Naive thymus-derived CD4-positive, alpha-beta T cell (primary cell): Measurements from ENCODE around the gene ZBTB37. TPM values are rescaled to one million over a fixed set of nuclear protein-coding genes. Genes with fewer than 3 reads are reported as not detected.

Experiments used
- ATAC-seq: fragments of 150-1000 bp; cut with Tn5 transposase; 2 replicates; pipeline ENCODE4 v1.10.0; 2021; ENCODE audit warnings: mild to moderate bottlenecking, moderate library complexity
- CTCF ChIA-PET: fragments of 350-600 bp; sonication (Branson Sonifier 250); formaldehyde crosslinking; loops from one replicate; lab custom pipeline; 2021; ENCODE audit warnings: antibody characterized with exemption; lab: Charles Lee
- POLR2A ChIA-PET: fragments of 350-600 bp; sonication (Branson Sonifier 250); formaldehyde crosslinking; loops from one replicate; lab custom pipeline; 2021; ENCODE audit warnings: antibody characterized with exemption, inconsistent platforms; lab: Charles Lee
- DNase-seq, 9 donors: peaks; one replicate each; pipeline versions ENCODE4 v3.0.0 to v3.0.0-alpha.2; 2020 to 2022; ENCODE audit warnings: mixed read lengths in 1 of 9
- H3K27ac ChIP-seq: one replicate; pipeline ENCODE4 v1.7.0; 2013; ENCODE audit warnings: mild to moderate bottlenecking, low read depth, low read length, moderate library complexity
- H3K27me3 ChIP-seq, 2 donors: one replicate each; pipeline ENCODE4 v1.7.0; 2013; ENCODE audit warnings: low read length in 2 of 2, mild to moderate bottlenecking in 2 of 2, moderate library complexity in 2 of 2; ENCODE audit not compliant: control insufficient read depth in 2 of 2, insufficient read depth in 2 of 2
- H3K36me3 ChIP-seq, 3 experiments: 1 replicate in 2 of 3; 2 replicates in 1 of 3; pipeline ENCODE4 v1.7.0; 2013; ENCODE audit warnings: low read length in 3 of 3, mild to moderate bottlenecking in 3 of 3, moderate library complexity in 1 of 3; ENCODE audit not compliant: insufficient read depth in 3 of 3, control insufficient read depth in 2 of 3
- H3K4me1 ChIP-seq, 2 donors: one replicate each; pipeline ENCODE4 v1.7.0; 2013; ENCODE audit warnings: low read length in 2 of 2, mild to moderate bottlenecking in 2 of 2, moderate library complexity in 1 of 2; ENCODE audit not compliant: control insufficient read depth in 2 of 2, insufficient read depth in 2 of 2
- H3K4me3 ChIP-seq: 2 replicates; pipeline ENCODE4 v1.7.0; 2013; ENCODE audit warnings: mild to moderate bottlenecking, low read length
- H3K9me3 ChIP-seq, 3 experiments: 1 replicate in 2 of 3; 2 replicates in 1 of 3; pipeline ENCODE4 v1.7.0; 2013; ENCODE audit warnings: low read length in 3 of 3; ENCODE audit not compliant: control insufficient read depth in 2 of 3
- H3K27ac Mint-ChIP-seq, 9 donors: one replicate each; pipeline ENCODE4 v1.8.0; 2020 to 2022; ENCODE audit warnings: mixed read lengths in 9 of 9, mild to moderate bottlenecking in 8 of 9, moderate library complexity in 5 of 9, inconsistent platforms in 2 of 9
- H3K27me3 Mint-ChIP-seq, 5 donors: one replicate each; pipeline ENCODE4 v1.8.0; 2021 to 2022; ENCODE audit warnings: mixed read lengths in 5 of 5, mild to moderate bottlenecking in 1 of 5
- H3K36me3 Mint-ChIP-seq, 5 donors: one replicate each; pipeline ENCODE4 v1.8.0; 2020 to 2022; ENCODE audit warnings: mixed read lengths in 5 of 5, mild to moderate bottlenecking in 3 of 5, inconsistent platforms in 1 of 5
- H3K4me1 Mint-ChIP-seq, 7 donors: one replicate each; pipeline ENCODE4 v1.8.0; 2020 to 2022; ENCODE audit warnings: mixed read lengths in 7 of 7, mild to moderate bottlenecking in 3 of 7, inconsistent platforms in 1 of 7
- H3K4me3 Mint-ChIP-seq, 10 donors: one replicate each; pipeline ENCODE4 v1.8.0; 2020 to 2022; ENCODE audit warnings: mild to moderate bottlenecking in 10 of 10, mixed read lengths in 10 of 10, moderate library complexity in 6 of 10, inconsistent platforms in 2 of 10
- H3K9me3 Mint-ChIP-seq, 11 donors: one replicate each; pipeline ENCODE4 v1.8.0; 2020 to 2022; ENCODE audit warnings: mixed read lengths in 11 of 11, mild to moderate bottlenecking in 4 of 11, inconsistent platforms in 1 of 11, moderate library complexity in 1 of 11
- intact Hi-C, 2 donors: fragments of 100-400 bp; cut with micrococcal nuclease; formaldehyde crosslinking; loops; one replicate each; pipeline ENCODE4 v1.15.1; 2023
- polyA plus RNA-seq, 2 donors: library from polyadenylated mRNA; unstranded; fragments of 300-500 nt; fragmentation: Illumina TruSeq; gene quantifications; one replicate each; pipeline ENCODE4 v1.2.3, GENCODE V29; 2021
- total RNA-seq, 6 experiments: library from RNA in 5 of 6; stranded (reverse) in 5 of 6; gene quantifications; 1 replicate in 5 of 6; 2 replicates in 1 of 6; pipeline ENCODE4 v1.2.3 and lab custom pipeline; 2021 to 2026

The ZBTB37 gene
- total and polyA plus RNA-seq, 7 experiments from 2014 or later: 2.1 to 30.3 (median 21.1) TPM

GRCh38 chr1:173888749-173889148 lies 20.6 kb downstream of the ZBTB37 start:
- Mint-ChIP-seq H3K27me3 (no peaks in the 10 kb centered on the region), H3K36me3 (peaks cover 18 to 66% (median 64%) of the 10 kb centered on the region in 5 donors), H3K4me3 (no peak overlapping the region), H3K9me3 (no peaks in the 10 kb centered on the region), H3K4me1 (peaks cover 8 to 58% (median 37%) of the 10 kb centered on the region in 7 donors), H3K27ac (no peak overlapping the region)
- H3K4me3 ChIP-seq: no peak overlapping the region
- CTCF ChIA-PET: no interaction called here
- POLR2A ChIA-PET: no interaction called here
- H3K27ac ChIP-seq: no peak overlapping the region
- ATAC-seq: no peak
- H3K4me1 ChIP-seq: peaks cover 17 to 19% of the 10 kb centered on the region in 2 donors
- H3K27me3 ChIP-seq: no peaks in the 10 kb centered on the region
- peaks cover 5 to 26% (median 8%) of the 10 kb centered on the region in 3 experiments for H3K36me3 ChIP-seq
- H3K9me3 ChIP-seq: no peaks in the 10 kb centered on the region
- intact Hi-C loops: no loop called here
- DNase-seq: no peak

GRCh38 chr1:173889885-173890284 lies 21.7 kb downstream of the ZBTB37 start:
- peaks cover 17 to 19% of the 10 kb centered on the region in 2 donors for H3K4me1 ChIP-seq
- DNase-seq: no peak
- Mint-ChIP-seq H3K36me3 (peaks cover 18 to 75% (median 66%) of the 10 kb centered on the region in 5 donors), H3K9me3 (no peaks in the 10 kb centered on the region), H3K4me3 (no peak overlapping the region), H3K27me3 (no peaks in the 10 kb centered on the region), H3K27ac (no peak overlapping the region), H3K4me1 (peaks cover 8 to 64% (median 37%) of the 10 kb centered on the region in 7 donors)
- intact Hi-C loops: no loop called here
- H3K36me3 ChIP-seq: peaks cover 5 to 23% (median 8%) of the 10 kb centered on the region in 3 experiments
- H3K9me3 ChIP-seq: no peaks in the 10 kb centered on the region
- POLR2A ChIA-PET: interaction anchor here (0.7 kb wide), 1 partner anchor 1398 kb away, joined by 3 read pairs; no protein-coding TSS in a partner anchor
- H3K27me3 ChIP-seq: no peaks in the 10 kb centered on the region
- no peak for ATAC-seq
- no peak overlapping the region for H3K27ac ChIP-seq
- CTCF ChIA-PET: no interaction called here
- H3K4me3 ChIP-seq: no peak overlapping the region

- no peak overlapping the region for H3K4me3 Mint-ChIP-seq
These were observed 25.4 kb downstream of the ZBTB37 start for GRCh38 chr1:173893611-173894010.

GRCh38 chr1:173894189-173894588 lies 26.0 kb downstream of the ZBTB37 start:
- no peaks in the 10 kb centered on the region for H3K27me3 Mint-ChIP-seq
- ATAC-seq (no peak), DNase-seq (no peak)
- Histone ChIP-seq H3K9me3 (no peaks in the 10 kb centered on the region), H3K27me3 (no peaks in the 10 kb centered on the region), H3K4me3 (no peak overlapping the region), H3K4me1 (no peaks in the 10 kb centered on the region), H3K36me3 (no peaks in the 10 kb centered on the region), H3K27ac (no peak overlapping the region)
- peaks cover 0 to 66% (median 34%) of the 10 kb centered on the region in 5 donors for H3K36me3 Mint-ChIP-seq
- H3K4me1 Mint-ChIP-seq: peaks cover 0 to 41% (median 16%) of the 10 kb centered on the region in 7 donors
- CTCF ChIA-PET: no interaction called here
- no peak overlapping the region for H3K27ac Mint-ChIP-seq
- no peaks in the 10 kb centered on the region for H3K9me3 Mint-ChIP-seq
- no peak overlapping the region for H3K4me3 Mint-ChIP-seq
- intact Hi-C loops: no loop called here
- POLR2A ChIA-PET: no interaction called here

More at GRCh38 chr1:173893611-173894010, 25.4 kb downstream of the ZBTB37 start:
- H3K4me3 ChIP-seq: no peak overlapping the region
- H3K36me3 ChIP-seq: no peaks in the 10 kb centered on the region
- H3K9me3 Mint-ChIP-seq: no peaks in the 10 kb centered on the region
- ChIA-PET POLR2A (no interaction called here), CTCF (no interaction called here)
- peaks cover 0 to 62% (median 33%) of the 10 kb centered on the region in 5 donors for H3K36me3 Mint-ChIP-seq
- H3K27me3 ChIP-seq: no peaks in the 10 kb centered on the region
- H3K27ac Mint-ChIP-seq: no peak overlapping the region
- DNase-seq (no peak), ATAC-seq (no peak)
- H3K27me3 Mint-ChIP-seq: no peaks in the 10 kb centered on the region
- peaks cover 0 to 38% (median 16%) of the 10 kb centered on the region in 7 donors for H3K4me1 Mint-ChIP-seq
- intact Hi-C loops: no loop called here
- H3K4me1 ChIP-seq: no peaks in the 10 kb centered on the region
- no peak overlapping the region for H3K27ac ChIP-seq
- H3K9me3 ChIP-seq: no peaks in the 10 kb centered on the region

- Mint-ChIP-seq H3K27ac (no peak overlapping the region), H3K27me3 (no peaks in the 10 kb centered on the region), H3K4me1 (peaks cover 3 to 21% (median 11%) of the 10 kb centered on the region in 7 donors), H3K9me3 (no peaks in the 10 kb centered on the region), H3K4me3 (no peak overlapping the region), H3K36me3 (peaks cover 0 to 49% (median 16%) of the 10 kb centered on the region in 5 donors)
- H3K9me3 ChIP-seq: no peaks in the 10 kb centered on the region
- intact Hi-C loops: no loop called here
- ChIA-PET POLR2A (no interaction called here), CTCF (no interaction called here)
- DNase-seq: no peak
- H3K36me3 ChIP-seq: no peaks in the 10 kb centered on the region
- no peaks in the 10 kb centered on the region for H3K27me3 ChIP-seq
- H3K4me1 ChIP-seq: no peaks in the 10 kb centered on the region
- H3K4me3 ChIP-seq: no peak overlapping the region
- no peak for ATAC-seq
- H3K27ac ChIP-seq: no peak overlapping the region
These were observed 32.2 kb downstream of the ZBTB37 start for GRCh38 chr1:173900427-173900826.

GRCh38 chr1:173900992-173901391 lies 32.8 kb downstream of the ZBTB37 start:
- no peak overlapping the region for H3K4me3 ChIP-seq
- Mint-ChIP-seq H3K27ac (peak overlapping the region in 1 of 9 donors; percentile 51), H3K4me3 (no peak overlapping the region), H3K4me1 (peaks cover 3 to 21% (median 11%) of the 10 kb centered on the region in 7 donors), H3K27me3 (no peaks in the 10 kb centered on the region), H3K36me3 (peaks cover 0 to 49% (median 18%) of the 10 kb centered on the region in 5 donors), H3K9me3 (peaks cover 0 to 4% (median 0%) of the 10 kb centered on the region in 11 donors)
- CTCF ChIA-PET: no interaction called here
- POLR2A ChIA-PET: no interaction called here
- intact Hi-C loops: no loop called here
- no peak overlapping the region for H3K27ac ChIP-seq
- no peaks in the 10 kb centered on the region for H3K4me1 ChIP-seq
- H3K9me3 ChIP-seq: no peaks in the 10 kb centered on the region
- ATAC-seq (no peak), DNase-seq (no peak)
- H3K27me3 ChIP-seq: no peaks in the 10 kb centered on the region
- H3K36me3 ChIP-seq: no peaks in the 10 kb centered on the region

GRCh38 chr1:173903827-173904531 lies 35.8 kb downstream of the ZBTB37 start:
- no peaks in the 10 kb centered on the region for H3K36me3 ChIP-seq
- no peaks in the 10 kb centered on the region for H3K27me3 Mint-ChIP-seq
- H3K4me1 Mint-ChIP-seq: peaks cover 2 to 16% (median 11%) of the 10 kb centered on the region in 7 donors
- intact Hi-C loops: no loop called here
- H3K27ac Mint-ChIP-seq: no peak overlapping the region
- H3K4me1 ChIP-seq: no peaks in the 10 kb centered on the region
- DNase-seq (no peak), ATAC-seq (no peak)
- no peak overlapping the region for H3K27ac ChIP-seq
- POLR2A ChIA-PET: no interaction called here
- peaks cover 0 to 37% (median 32%) of the 10 kb centered on the region in 5 donors for H3K36me3 Mint-ChIP-seq
- CTCF ChIA-PET: no interaction called here
- no peaks in the 10 kb centered on the region for H3K9me3 ChIP-seq
- H3K27me3 ChIP-seq: no peaks in the 10 kb centered on the region
- H3K9me3 Mint-ChIP-seq: peaks cover 0 to 5% (median 0%) of the 10 kb centered on the region in 11 donors
- no peak overlapping the region for H3K4me3 Mint-ChIP-seq
- no peak overlapping the region for H3K4me3 ChIP-seq
